GM23338 (cell line): ENCODE results near the gene ADORA1.

Experiments used
- EZH2 ChIP-seq: fragments of 200-600 bp; sonication (generic); IDR thresholded peaks from one replicate; pipeline ENCODE4 v1.8.0; 2017; ENCODE audit warnings: antibody characterized with exemption, mild to moderate bottlenecking, low read depth; ENCODE audit not compliant: unreplicated experiment
- EZH2phosphoT487 ChIP-seq: fragments of 200-600 bp; sonication (generic); IDR thresholded peaks from one replicate; pipeline ENCODE4 v1.8.1; 2018; ENCODE audit warnings: antibody characterized with exemption; ENCODE audit not compliant: unreplicated experiment
- ZNF114 ChIP-seq: fragments of 250-450 bp; sonication (Bioruptor Pico); IDR thresholded peaks from 2 replicates; pipeline ENCODE4 v1.5.0; 2020; ENCODE audit warnings: mild to moderate bottlenecking, moderate library complexity
- ZNF462 ChIP-seq: fragments of 250-450 bp; sonication (Bioruptor Pico); IDR thresholded peaks from 2 replicates; pipeline ENCODE4 v1.5.0; 2020; ENCODE audit warnings: mild to moderate bottlenecking, moderate library complexity
- TF ChIP-seq, protein P1 (sequence below), 2 experiments: fragments of 200-600 bp in 1 of 2; sonication (generic) in 1 of 2; conservative IDR thresholded peaks; 2 replicates each; pipeline versions ENCODE4 v1.5.1 to v1.6.1; 2016 to 2017; ENCODE audit warnings: antibody characterized with exemption in 2 of 2, low read depth in 2 of 2, mild to moderate bottlenecking in 2 of 2, moderate library complexity in 1 of 2
- TF ChIP-seq, protein P2 (sequence below): IDR thresholded peaks from one replicate; pipeline ENCODE4 v1.6.1; 2018; ENCODE audit warnings: antibody characterized with exemption; ENCODE audit not compliant: unreplicated experiment

GRCh38 chr1:203168256-203168786 lies 40.8 kb downstream of the ADORA1 start:
- TF ChIP-seq, protein P1, sequence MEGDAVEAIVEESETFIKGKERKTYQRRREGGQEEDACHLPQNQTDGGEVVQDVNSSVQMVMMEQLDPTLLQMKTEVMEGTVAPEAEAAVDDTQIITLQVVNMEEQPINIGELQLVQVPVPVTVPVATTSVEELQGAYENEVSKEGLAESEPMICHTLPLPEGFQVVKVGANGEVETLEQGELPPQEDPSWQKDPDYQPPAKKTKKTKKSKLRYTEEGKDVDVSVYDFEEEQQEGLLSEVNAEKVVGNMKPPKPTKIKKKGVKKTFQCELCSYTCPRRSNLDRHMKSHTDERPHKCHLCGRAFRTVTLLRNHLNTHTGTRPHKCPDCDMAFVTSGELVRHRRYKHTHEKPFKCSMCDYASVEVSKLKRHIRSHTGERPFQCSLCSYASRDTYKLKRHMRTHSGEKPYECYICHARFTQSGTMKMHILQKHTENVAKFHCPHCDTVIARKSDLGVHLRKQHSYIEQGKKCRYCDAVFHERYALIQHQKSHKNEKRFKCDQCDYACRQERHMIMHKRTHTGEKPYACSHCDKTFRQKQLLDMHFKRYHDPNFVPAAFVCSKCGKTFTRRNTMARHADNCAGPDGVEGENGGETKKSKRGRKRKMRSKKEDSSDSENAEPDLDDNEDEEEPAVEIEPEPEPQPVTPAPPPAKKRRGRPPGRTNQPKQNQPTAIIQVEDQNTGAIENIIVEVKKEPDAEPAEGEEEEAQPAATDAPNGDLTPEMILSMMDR (conservative IDR thresholded peaks at IDR 0.05; ENCODE audit: low read depth in 2 of 2): no peak
- TF ChIP-seq EZH2phosphoT487: no peak
- no peak for TF ChIP-seq ZNF114 (CRISPR knock-in tag)
- TF ChIP-seq, protein P2, sequence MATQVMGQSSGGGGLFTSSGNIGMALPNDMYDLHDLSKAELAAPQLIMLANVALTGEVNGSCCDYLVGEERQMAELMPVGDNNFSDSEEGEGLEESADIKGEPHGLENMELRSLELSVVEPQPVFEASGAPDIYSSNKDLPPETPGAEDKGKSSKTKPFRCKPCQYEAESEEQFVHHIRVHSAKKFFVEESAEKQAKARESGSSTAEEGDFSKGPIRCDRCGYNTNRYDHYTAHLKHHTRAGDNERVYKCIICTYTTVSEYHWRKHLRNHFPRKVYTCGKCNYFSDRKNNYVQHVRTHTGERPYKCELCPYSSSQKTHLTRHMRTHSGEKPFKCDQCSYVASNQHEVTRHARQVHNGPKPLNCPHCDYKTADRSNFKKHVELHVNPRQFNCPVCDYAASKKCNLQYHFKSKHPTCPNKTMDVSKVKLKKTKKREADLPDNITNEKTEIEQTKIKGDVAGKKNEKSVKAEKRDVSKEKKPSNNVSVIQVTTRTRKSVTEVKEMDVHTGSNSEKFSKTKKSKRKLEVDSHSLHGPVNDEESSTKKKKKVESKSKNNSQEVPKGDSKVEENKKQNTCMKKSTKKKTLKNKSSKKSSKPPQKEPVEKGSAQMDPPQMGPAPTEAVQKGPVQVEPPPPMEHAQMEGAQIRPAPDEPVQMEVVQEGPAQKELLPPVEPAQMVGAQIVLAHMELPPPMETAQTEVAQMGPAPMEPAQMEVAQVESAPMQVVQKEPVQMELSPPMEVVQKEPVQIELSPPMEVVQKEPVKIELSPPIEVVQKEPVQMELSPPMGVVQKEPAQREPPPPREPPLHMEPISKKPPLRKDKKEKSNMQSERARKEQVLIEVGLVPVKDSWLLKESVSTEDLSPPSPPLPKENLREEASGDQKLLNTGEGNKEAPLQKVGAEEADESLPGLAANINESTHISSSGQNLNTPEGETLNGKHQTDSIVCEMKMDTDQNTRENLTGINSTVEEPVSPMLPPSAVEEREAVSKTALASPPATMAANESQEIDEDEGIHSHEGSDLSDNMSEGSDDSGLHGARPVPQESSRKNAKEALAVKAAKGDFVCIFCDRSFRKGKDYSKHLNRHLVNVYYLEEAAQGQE: no peak
- TF ChIP-seq ZNF462 (CRISPR knock-in tag): no peak
- TF ChIP-seq EZH2: no peak
